GM12801 (cell line): ENCODE results near the gene TEDC1.

Experiments
- CTCF ChIP-seq: IDR thresholded peaks from one replicate; pipeline ENCODE4 v1.5.1; 2011; ENCODE audit warnings: control low read depth; ENCODE audit not compliant: insufficient read length; ENCODE audit errors: extremely low read depth

The TEDC1 gene

GRCh38 chr14:105486974-105487448 is 4.0 kb upstream of the TEDC1 start:
- no peak for TF ChIP-seq CTCF

GRCh38 chr14:105487449-105487985 is 3.5 kb upstream of the TEDC1 start:
- no peak for TF ChIP-seq CTCF

- no peak for TF ChIP-seq CTCF
Observed at GRCh38 chr14:105487986-105488777, 2.9 kb upstream of the TEDC1 start.

DNA sequence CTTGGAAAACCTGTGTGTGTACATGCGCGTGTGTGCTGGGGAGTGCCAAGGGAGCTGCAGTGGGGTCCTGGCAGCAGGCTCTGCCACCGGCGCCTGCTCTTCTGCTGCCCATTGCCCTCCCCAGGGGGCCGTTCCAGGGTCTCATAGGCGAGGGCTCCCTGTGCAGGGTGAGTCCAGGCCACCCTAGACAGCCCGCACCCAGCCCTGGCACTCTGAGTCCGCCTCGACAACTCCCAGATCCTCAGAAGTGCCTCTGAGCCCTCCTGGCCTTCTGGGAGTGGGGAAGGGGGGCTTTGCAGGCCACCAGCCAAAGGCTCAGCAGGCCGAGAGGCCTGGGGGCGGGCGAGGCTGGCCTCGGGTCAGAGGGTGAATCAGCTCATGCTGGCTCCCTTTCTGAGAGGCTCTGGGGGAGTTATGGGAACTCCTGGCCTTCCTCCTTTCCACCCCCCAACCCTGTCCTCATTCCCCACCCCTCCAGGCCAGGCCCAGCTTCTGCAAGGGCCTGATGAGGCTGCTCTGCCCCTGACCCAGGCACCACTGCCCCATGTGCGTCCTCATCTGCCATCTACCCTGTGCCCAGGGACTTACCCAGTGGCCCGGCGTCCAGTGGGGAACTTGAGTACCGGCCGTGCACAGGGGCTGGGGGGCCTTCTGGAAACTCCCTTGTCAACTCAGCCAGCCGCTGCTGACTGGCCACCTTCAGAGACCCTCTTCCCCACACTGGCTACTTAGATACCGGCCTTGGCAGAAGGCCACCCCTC is 2.1 kb upstream of the TEDC1 start:
- TF ChIP-seq CTCF, result no peak

GRCh38 chr14:105489542-105490266 is 1.3 kb upstream of the TEDC1 start:
- TF ChIP-seq CTCF, result no peak

DNA sequence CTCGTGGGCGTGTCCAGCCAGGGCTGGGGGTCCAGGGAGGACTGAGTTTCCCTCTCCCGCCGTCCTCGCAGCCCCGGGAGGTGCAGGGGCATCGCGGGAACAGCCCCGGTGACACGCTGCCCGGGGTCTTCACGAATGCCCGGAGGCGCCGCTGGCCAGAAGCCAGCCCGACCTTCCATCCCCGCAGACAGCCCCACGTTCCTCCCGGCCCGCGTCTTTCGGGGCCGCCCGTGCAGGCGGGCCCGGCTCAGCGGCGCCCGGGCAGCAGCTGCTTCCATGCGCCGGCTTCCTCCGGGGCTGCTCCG is 827 bp upstream of the TEDC1 start:
- TF ChIP-seq CTCF, result no peak
